Cardiac fibroblast (primary cell): ENCODE measurements around the gene CSMD2.
A peak's percentile ranks its signal among the peaks of the same experiment; 100 is the strongest.

Experiments
- DNase-seq, 2 donors: peaks; one replicate each; pipeline versions ENCODE4 v3.0.0 to v3.0.0-alpha.2; 2010; ENCODE audit warnings: low read depth in 2 of 2
- H3K4me3 ChIP-seq, 2 donors: replicated peaks in 1 of 2; 1 replicate in 1 of 2; 2 replicates in 1 of 2; pipeline ENCODE4 v1.5.1; 2011; ENCODE audit warnings: low read depth in 2 of 2, low read length in 2 of 2, mild to moderate bottlenecking in 2 of 2, moderate library complexity in 1 of 2
- TF ChIP-seq, protein P1 (sequence below): IDR thresholded peaks from one replicate; pipeline ENCODE4 v1.5.1; 2011; ENCODE audit warnings: low read depth, mild to moderate bottlenecking, low read length, inconsistent platforms

The CSMD2 gene

DNA sequence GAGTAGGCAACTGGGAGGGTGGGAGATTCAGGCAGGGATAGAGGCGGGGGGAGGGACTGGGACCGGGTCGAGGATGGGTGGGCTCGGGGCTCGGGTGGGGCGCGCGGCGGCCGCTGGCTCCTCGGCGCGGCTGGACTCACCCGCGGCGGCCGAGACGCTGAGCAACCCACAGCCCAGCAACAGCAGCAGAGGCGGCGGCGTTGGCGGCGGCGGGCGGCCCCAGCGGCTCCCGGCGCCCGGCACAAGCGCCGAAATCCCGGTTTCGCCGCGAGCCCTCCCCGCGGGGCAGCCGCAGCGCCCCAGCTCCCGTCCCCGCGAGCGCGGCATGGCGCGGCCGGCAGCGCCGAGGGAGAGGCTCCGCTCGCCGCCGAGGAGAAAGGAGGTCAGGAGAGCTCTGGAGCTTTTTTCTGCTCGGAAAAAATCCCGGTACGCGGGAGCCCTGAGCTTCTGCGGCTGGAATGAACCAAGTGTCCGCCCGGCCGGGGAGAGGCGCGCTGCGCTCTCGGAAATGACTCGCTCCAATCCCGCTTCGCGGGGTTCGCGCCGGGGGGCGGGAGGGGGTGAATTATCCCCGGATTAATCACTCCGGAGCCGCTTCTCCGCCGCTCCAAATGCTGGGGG, at the start of gene CSMD2:
TSS of gene CSMD2 (minus strand) at position 460 of the 621 bp plus-strand sequence. CDS start at position 327, 133 bp downstream.
- DNase-seq: peak; percentile 32 to 53
- H3K4me3 ChIP-seq: peak within 1 kb of the TSS; percentile 21 to 23
- TF ChIP-seq, protein P1, sequence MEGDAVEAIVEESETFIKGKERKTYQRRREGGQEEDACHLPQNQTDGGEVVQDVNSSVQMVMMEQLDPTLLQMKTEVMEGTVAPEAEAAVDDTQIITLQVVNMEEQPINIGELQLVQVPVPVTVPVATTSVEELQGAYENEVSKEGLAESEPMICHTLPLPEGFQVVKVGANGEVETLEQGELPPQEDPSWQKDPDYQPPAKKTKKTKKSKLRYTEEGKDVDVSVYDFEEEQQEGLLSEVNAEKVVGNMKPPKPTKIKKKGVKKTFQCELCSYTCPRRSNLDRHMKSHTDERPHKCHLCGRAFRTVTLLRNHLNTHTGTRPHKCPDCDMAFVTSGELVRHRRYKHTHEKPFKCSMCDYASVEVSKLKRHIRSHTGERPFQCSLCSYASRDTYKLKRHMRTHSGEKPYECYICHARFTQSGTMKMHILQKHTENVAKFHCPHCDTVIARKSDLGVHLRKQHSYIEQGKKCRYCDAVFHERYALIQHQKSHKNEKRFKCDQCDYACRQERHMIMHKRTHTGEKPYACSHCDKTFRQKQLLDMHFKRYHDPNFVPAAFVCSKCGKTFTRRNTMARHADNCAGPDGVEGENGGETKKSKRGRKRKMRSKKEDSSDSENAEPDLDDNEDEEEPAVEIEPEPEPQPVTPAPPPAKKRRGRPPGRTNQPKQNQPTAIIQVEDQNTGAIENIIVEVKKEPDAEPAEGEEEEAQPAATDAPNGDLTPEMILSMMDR: no peak

DNA sequence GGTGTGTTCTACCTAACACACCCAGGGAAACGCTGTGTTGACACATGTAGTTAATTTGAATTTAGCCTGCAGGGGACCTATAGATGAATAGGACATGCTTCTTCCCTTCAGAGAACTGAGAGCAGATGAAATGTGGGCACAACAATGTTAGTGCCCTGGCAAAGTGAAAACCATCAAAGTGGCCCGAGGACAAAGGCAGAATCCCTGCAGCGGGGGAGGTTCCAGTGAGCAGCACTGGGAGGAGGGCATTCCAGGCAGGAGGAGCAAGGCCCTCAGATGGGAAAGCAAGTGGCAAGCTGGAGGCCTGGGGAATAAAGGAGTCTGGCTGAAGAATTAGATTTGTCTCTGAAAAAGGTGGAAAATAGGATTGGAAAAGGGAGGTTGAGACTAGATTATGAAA, 48.9 kb upstream of the CSMD2 start:
- H3K4me3 ChIP-seq: no peak overlapping the region
- no peak for DNase-seq
- TF ChIP-seq, protein P1: no peak

DNA sequence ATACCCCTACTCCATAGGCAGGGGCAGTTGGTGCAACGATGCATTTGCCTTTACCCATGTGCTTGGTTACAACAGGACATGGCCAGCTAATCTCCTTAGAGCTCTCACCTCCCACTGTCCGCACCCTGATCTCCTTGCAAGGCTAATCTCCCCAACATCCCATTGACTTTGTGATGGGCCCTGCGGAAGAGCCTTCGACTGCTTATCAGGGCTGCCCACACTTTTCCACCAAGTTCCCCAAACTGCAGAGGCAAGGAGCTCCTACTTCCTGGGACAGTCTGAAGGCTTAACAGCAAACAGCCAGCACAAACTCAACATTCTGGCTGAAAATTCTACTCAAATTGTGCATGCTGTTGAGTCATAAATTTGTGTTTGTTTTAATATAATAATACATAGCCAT, 47.6 kb upstream of the CSMD2 start:
- H3K4me3 ChIP-seq: no peak overlapping the region
- TF ChIP-seq, protein P1: no peak
- DNase-seq: no peak

DNA sequence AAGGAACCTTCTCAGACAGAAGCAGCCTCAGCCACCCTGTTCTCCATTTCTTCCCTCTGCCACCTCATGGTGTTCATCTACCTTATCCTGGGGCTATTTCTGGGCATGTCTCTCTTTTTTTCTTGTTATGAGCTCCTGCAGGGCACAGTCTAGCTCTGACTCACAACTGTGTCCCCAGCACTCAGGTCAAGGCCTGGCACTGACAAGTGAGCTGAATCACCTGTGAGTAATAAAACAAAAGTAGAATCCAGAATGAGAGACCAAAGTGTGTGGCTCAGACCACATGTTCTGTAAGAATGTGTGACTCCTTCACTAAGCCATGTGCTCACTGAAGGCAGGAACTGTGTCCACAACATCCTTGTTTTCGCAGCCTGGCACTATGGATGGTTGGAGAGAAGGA, 34.9 kb upstream of the CSMD2 start:
- no peak for DNase-seq
- TF ChIP-seq, protein P1: no peak

DNA sequence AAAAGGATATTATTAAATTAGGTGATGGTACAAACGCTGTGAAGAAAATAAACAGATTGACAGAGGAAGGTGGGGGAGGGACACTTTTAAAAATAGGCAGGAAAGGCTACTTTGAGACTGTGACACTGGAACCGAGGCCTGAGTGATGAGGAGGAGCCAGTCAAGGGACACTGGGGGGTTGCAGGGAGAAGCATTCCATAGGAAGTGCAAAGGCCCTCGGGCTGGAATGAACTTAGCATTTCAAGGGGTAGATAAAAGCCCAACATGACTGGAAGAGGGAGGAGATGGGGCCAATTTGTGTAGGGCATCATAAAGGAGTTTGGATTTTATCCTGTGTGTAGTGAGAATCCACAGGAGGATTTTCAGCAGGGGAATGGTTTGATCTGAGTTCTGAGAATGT, 27.6 kb upstream of the CSMD2 start:
- TF ChIP-seq, protein P1: no peak
- no peak overlapping the region for H3K4me3 ChIP-seq
- no peak for DNase-seq

More for the DNA sequence above, 34.9 kb upstream of the CSMD2 start:
- no peak overlapping the region for H3K4me3 ChIP-seq

DNA sequence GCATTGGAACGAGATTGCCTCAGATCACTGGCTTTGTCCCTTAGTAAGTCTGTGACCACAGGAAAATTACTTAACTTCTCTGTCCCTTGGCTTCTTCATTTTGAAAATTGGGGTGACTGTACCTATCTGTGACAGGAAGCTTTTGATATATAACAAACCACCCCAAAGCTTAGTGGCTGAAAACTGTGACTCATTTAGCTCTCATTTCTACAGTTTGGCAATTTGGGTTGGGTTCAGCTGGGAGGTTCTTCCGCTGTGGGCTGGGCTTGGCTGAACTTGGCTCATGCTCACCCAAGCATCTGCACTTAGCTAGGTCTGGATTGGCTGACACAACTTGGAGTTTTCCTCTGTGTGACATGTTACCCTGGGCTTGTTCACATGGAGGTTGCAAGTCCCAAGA, 25.7 kb upstream of the CSMD2 start:
- no peak overlapping the region for H3K4me3 ChIP-seq
- TF ChIP-seq, protein P1: no peak
- DNase-seq: no peak

DNA sequence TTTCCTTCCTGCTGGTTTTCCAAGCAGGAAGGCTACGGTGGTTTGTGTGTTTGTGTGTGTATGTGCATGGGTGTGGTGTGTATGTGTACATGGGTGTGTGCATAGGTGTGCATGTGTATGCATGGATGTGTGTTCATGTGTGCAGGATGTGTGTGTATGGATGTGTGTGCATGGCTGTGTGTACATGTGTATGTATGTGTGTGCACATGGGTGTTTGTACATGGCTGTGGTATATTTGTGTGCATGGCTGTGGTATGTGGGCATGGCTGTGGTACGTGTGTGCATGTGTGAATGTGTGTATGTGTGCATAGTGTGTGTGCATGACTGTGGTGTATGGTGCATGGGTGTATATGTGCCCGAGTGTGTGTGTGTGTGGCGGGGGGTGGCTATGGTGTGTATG, 24.0 kb upstream of the CSMD2 start:
- DNase-seq: no peak
- TF ChIP-seq, protein P1: no peak
- H3K4me3 ChIP-seq: no peak overlapping the region
